Neural progenitor cell (in vitro differentiated cells): ENCODE results near the gene DDIAS. TPM values are rescaled to one million over a fixed set of nuclear protein-coding genes. Genes with fewer than 3 reads are reported as not detected.

ENCODE experiments used
- DNase-seq: peaks from one replicate; pipeline ENCODE4 v3.0.0-alpha.2; 2016; ENCODE audit warnings: low spot score
- H2AFZ ChIP-seq: fragments of 200-600 bp; sonication (generic); replicated peaks from 2 replicates; pipeline ENCODE4 v1.6.1; 2016; ENCODE audit warnings: antibody characterized with exemption
- H3F3A ChIP-seq: fragments of 200-600 bp; sonication (generic); 2 replicates; pipeline ENCODE4 v1.6.1; 2016; ENCODE audit warnings: antibody characterized with exemption, low read depth
- H3K27ac ChIP-seq: fragments of 200-600 bp; sonication (generic); 2 replicates; pipeline ENCODE4 v1.5.1; 2016; ENCODE audit warnings: mild to moderate bottlenecking
- H3K27me3 ChIP-seq: fragments of 200-600 bp; sonication (generic); 2 replicates; pipeline ENCODE4 v1.6.1; 2016; ENCODE audit warnings: mild to moderate bottlenecking, moderate library complexity
- H3K36me3 ChIP-seq: fragments of 200-600 bp; sonication (generic); 2 replicates; pipeline ENCODE4 v1.5.1; 2016
- H3K4me1 ChIP-seq: fragments of 200-600 bp; sonication (generic); 2 replicates; pipeline ENCODE4 v1.6.1; 2016; ENCODE audit warnings: mixed run types
- H3K4me2 ChIP-seq: fragments of 200-600 bp; sonication (generic); 2 replicates; pipeline ENCODE4 v1.6.1; 2016
- H3K4me3 ChIP-seq: fragments of 200-600 bp; sonication (generic); 2 replicates; pipeline ENCODE4 v1.5.1; 2016
- H3K79me2 ChIP-seq: fragments of 200-600 bp; sonication (generic); 2 replicates; pipeline ENCODE4 v1.6.1; 2016; ENCODE audit warnings: low read depth
- H3K9ac ChIP-seq: fragments of 200-600 bp; sonication (generic); 2 replicates; pipeline ENCODE4 v1.6.1; 2016
- H3K9me3 ChIP-seq: fragments of 200-600 bp; sonication (generic); 2 replicates; pipeline ENCODE4 v1.5.1; 2016; ENCODE audit warnings: low read depth
- H4K20me1 ChIP-seq: fragments of 200-600 bp; sonication (generic); 2 replicates; pipeline ENCODE4 v1.6.1; 2016; ENCODE audit warnings: low read depth
- H3K27ac Mint-ChIP-seq: 3 replicates; pipeline ENCODE4 v1.8.0; 2021; ENCODE audit warnings: mixed read lengths
- H3K27me3 Mint-ChIP-seq: 2 replicates; pipeline ENCODE4 v1.8.0; 2022; ENCODE audit warnings: low read depth, mild to moderate bottlenecking, inconsistent platforms, moderate library complexity, mixed read lengths; ENCODE audit not compliant: insufficient read depth
- H3K36me3 Mint-ChIP-seq: 3 replicates; pipeline ENCODE4 v1.8.0; 2021; ENCODE audit warnings: mixed read lengths
- H3K4me1 Mint-ChIP-seq: 3 replicates; pipeline ENCODE4 v1.8.0; 2021; ENCODE audit warnings: mixed read lengths
- H3K4me3 Mint-ChIP-seq: 3 replicates; pipeline ENCODE4 v1.8.0; 2021; ENCODE audit warnings: mild to moderate bottlenecking, moderate library complexity, mixed read lengths
- H3K9me3 Mint-ChIP-seq: 3 replicates; pipeline ENCODE4 v1.8.0; 2020; ENCODE audit warnings: mixed read lengths
- CTCF ChIP-seq: fragments of 200-600 bp; sonication (generic); IDR thresholded peaks from 2 replicates; pipeline ENCODE4 v1.5.1; 2017; ENCODE audit warnings: antibody characterized with exemption, mild to moderate bottlenecking
- EZH2 ChIP-seq: fragments of 200-600 bp; sonication (generic); IDR thresholded peaks from 2 replicates; pipeline ENCODE4 v1.6.1; 2017; ENCODE audit warnings: antibody characterized with exemption, mild to moderate bottlenecking, moderate library complexity
- EZH2phosphoT487 ChIP-seq: fragments of 200-600 bp; sonication (generic); IDR thresholded peaks from 2 replicates; pipeline ENCODE4 v1.6.1; 2017; ENCODE audit warnings: antibody characterized with exemption
- total RNA-seq: library from RNA; depleted of rRNA; stranded (reverse); fragments of >200 nt; gene quantifications from 2 replicates; pipeline ENCODE4 v1.2.3, GENCODE V29; 2015; ENCODE audit warnings: low replicate concordance

The DDIAS gene
- total RNA-seq, 1 donor from 2014 or later = 47.7 TPM

- H3K9me3 ChIP-seq = no peaks in the 10 kb centered on the region
- no peak overlapping the region for H3K4me2 ChIP-seq
- TF ChIP-seq CTCF = no peak
- no peak for TF ChIP-seq EZH2
- TF ChIP-seq EZH2phosphoT487 = no peak
- peaks cover 50% of the 10 kb centered on the region for H3K27me3 ChIP-seq
- no peaks in the 10 kb centered on the region for H3K36me3 ChIP-seq
- peaks cover 22% of the 10 kb centered on the region for H3K9me3 Mint-ChIP-seq
- peaks cover 21% of the 10 kb centered on the region for H3K4me1 Mint-ChIP-seq
- no peak overlapping the region for H3K4me3 ChIP-seq
- H3K4me3 Mint-ChIP-seq = no peak overlapping the region
- H3F3A ChIP-seq = peaks cover 3% of the 10 kb centered on the region
- DNase-seq = no peak
- no peak overlapping the region for H3K9ac ChIP-seq
- no peaks in the 10 kb centered on the region for H3K79me2 ChIP-seq
- peaks cover 14% of the 10 kb centered on the region for H3K36me3 Mint-ChIP-seq
- H3K27ac ChIP-seq = no peak overlapping the region
- no peak overlapping the region for H3K27ac Mint-ChIP-seq
- peaks cover 25% of the 10 kb centered on the region for H4K20me1 ChIP-seq
- no peaks in the 10 kb centered on the region for H3K27me3 Mint-ChIP-seq
- no peaks in the 10 kb centered on the region for H3K4me1 ChIP-seq
- H2AFZ ChIP-seq = no peak overlapping the region
These were observed 45.9 kb upstream of the DDIAS start for GRCh38 chr11:82855616-82856015.

GRCh38 chr11:82857145-82857544 is 44.4 kb upstream of the DDIAS start:
- H3K4me2 ChIP-seq = no peak overlapping the region
- no peaks in the 10 kb centered on the region for H3K79me2 ChIP-seq
- peaks cover 3% of the 10 kb centered on the region for H3F3A ChIP-seq
- H3K27ac Mint-ChIP-seq = no peak overlapping the region
- H4K20me1 ChIP-seq = peaks cover 12% of the 10 kb centered on the region
- H3K9me3 Mint-ChIP-seq = peaks cover 22% of the 10 kb centered on the region
- H3K27me3 ChIP-seq = peaks cover 36% of the 10 kb centered on the region
- H3K4me1 ChIP-seq = no peaks in the 10 kb centered on the region
- no peak for DNase-seq
- H3K27me3 Mint-ChIP-seq = no peaks in the 10 kb centered on the region
- H3K4me3 Mint-ChIP-seq = no peak overlapping the region
- peaks cover 14% of the 10 kb centered on the region for H3K36me3 Mint-ChIP-seq
- no peaks in the 10 kb centered on the region for H3K9me3 ChIP-seq
- TF ChIP-seq EZH2phosphoT487 = no peak
- no peak for TF ChIP-seq EZH2
- no peak for TF ChIP-seq CTCF
- H3K27ac ChIP-seq = no peak overlapping the region
- H3K4me3 ChIP-seq = no peak overlapping the region
- no peak overlapping the region for H2AFZ ChIP-seq
- H3K4me1 Mint-ChIP-seq = peaks cover 16% of the 10 kb centered on the region
- no peaks in the 10 kb centered on the region for H3K36me3 ChIP-seq
- no peak overlapping the region for H3K9ac ChIP-seq

- H3K9me3 ChIP-seq = no peaks in the 10 kb centered on the region
- Mint-ChIP-seq H3K9me3 (peaks cover 21% of the 10 kb centered on the region), H3K4me3 (no peak overlapping the region), H3K27ac (peak overlapping the region; percentile 19), H3K36me3 (peaks cover 14% of the 10 kb centered on the region), H3K27me3 (no peaks in the 10 kb centered on the region), H3K4me1 (peaks cover 16% of the 10 kb centered on the region)
- H3K79me2 ChIP-seq = no peaks in the 10 kb centered on the region
- H3K27ac ChIP-seq = no peak overlapping the region
- no peak overlapping the region for H3K4me3 ChIP-seq
- no peak overlapping the region for H3K4me2 ChIP-seq
- H3F3A ChIP-seq = peaks cover 3% of the 10 kb centered on the region
- TF ChIP-seq EZH2 (no peak), EZH2phosphoT487 (no peak), CTCF (no peak)
- H3K4me1 ChIP-seq = no peaks in the 10 kb centered on the region
- no peaks in the 10 kb centered on the region for H3K36me3 ChIP-seq
- H3K9ac ChIP-seq = no peak overlapping the region
- H4K20me1 ChIP-seq = peaks cover 13% of the 10 kb centered on the region
- peaks cover 36% of the 10 kb centered on the region for H3K27me3 ChIP-seq
- DNase-seq = no peak
- H2AFZ ChIP-seq = no peak overlapping the region
These were observed 43.4 kb upstream of the DDIAS start for GRCh38 chr11:82858133-82858532.
